G401.6 (cell line): ENCODE results near the gene KRTAP24-1.

ENCODE experiments used
- FAIRE-seq: peaks from 2 replicates; lab custom pipeline; 2012; peaks lifted over from hg19 to GRCh38; lab: Jason Lieb, UNC

The KRTAP24-1 gene

GRCh38 chr21:30282850-30283249 is at the start of gene KRTAP24-1:
Gene KRTAP24-1, minus strand, starts transcription at chr21:30282950. Its CDS starts 18 bp downstream, at chr21:30282932.
- no peak for FAIRE-seq

- no peak for FAIRE-seq
These were observed 46.6 kb upstream of the KRTAP24-1 start for GRCh38 chr21:30329203-30329875.

GRCh38 chr21:30326390-30326789 is 43.6 kb upstream of the KRTAP24-1 start:
- no peak for FAIRE-seq

DNA sequence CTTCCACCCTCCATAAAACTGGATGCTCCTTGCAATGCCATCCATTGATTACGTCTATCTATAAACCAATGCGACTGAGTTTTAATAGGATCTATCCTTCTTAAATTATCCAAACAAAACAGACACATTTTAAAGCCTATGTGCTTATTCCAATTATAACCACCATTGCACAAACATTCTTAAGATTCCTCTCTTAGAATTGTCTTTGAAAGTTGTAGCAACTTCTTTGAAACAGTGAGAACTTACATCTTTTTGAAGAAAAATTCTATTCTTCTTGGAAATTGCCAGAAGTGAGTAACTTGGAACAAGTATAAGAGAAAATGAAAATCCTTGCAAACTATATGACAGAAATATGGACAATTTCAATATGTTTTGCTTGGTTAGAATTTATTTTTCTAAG is 37.5 kb upstream of the KRTAP24-1 start, which contains the start of gene KRTAP26-1:
Gene KRTAP26-1 (minus strand): TSS at position 101 of the 400 bp plus-strand sequence. CDS start 280 bp downstream, outside the sequence.
- FAIRE-seq = no peak

DNA sequence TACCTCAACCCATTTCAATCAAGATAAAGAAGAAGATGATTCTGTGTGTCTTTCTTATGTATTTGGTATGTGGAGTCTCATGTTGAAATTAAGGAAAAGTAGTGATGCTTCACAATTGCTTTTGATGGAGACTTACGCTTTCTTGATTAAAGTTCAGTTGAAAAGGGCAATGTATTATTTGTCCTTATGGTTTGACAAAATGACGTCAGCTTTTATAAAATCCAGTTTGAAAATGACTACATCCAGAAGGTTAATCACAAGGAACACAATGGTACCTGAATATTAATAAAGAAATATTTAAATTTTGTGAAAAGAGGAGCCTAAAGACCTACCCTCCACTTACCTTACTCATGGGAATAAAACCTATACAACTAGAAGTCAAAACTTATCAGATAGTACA is 33.0 kb upstream of the KRTAP24-1 start:
- no peak for FAIRE-seq

GRCh38 chr21:30306884-30307283 is 24.1 kb upstream of the KRTAP24-1 start:
- no peak for FAIRE-seq

DNA sequence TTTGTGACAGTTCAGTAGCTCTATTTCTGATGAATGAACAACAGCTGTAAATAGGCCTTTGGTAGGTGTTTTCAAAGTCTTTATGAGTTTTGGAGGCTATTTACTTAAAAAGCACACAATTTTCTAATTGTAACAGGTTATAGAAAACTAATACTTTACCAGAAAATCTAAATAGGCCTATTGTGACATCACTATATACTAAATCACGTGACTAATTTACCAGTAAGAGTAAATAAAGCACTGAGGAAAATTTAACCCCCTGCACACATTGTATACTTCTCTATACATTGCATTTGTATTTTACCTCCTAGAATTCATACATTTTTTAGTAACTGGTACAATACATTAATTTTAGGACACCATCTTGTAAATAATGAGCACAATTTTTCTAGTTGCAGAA is 22.4 kb upstream of the KRTAP24-1 start:
- no peak for FAIRE-seq

DNA sequence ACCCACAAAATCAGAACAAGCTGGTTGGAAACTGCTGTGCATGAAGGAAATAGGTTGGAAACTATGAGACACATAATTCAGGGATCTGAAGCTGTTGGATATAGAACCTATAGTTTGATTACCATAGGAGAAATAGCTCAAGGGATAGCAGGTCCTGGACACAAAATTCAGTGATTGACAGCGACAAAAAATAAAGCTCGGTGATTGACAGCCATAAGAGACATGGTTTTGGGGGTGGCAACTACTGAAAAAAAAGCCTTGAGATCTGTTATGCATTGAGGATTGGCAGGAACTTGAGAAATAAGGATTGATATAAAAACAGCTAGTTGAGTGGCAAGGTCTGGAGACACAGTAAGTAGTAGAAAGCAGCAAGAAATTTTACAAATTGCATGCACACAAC is 6.5 kb upstream of the KRTAP24-1 start, which contains the start of gene KRTAP25-1:
Gene KRTAP25-1 (minus strand): TSS at position 300 of the 400 bp plus-strand sequence. CDS start 24 bp downstream, at position 276.
- no peak for FAIRE-seq

GRCh38 chr21:30271611-30272010 is 11.1 kb downstream of the KRTAP24-1 start:
- FAIRE-seq = no peak

GRCh38 chr21:30271156-30271555 is 11.6 kb downstream of the KRTAP24-1 start:
- FAIRE-seq = no peak

GRCh38 chr21:30269803-30270530 is 12.8 kb downstream of the KRTAP24-1 start:
- no peak for FAIRE-seq

DNA sequence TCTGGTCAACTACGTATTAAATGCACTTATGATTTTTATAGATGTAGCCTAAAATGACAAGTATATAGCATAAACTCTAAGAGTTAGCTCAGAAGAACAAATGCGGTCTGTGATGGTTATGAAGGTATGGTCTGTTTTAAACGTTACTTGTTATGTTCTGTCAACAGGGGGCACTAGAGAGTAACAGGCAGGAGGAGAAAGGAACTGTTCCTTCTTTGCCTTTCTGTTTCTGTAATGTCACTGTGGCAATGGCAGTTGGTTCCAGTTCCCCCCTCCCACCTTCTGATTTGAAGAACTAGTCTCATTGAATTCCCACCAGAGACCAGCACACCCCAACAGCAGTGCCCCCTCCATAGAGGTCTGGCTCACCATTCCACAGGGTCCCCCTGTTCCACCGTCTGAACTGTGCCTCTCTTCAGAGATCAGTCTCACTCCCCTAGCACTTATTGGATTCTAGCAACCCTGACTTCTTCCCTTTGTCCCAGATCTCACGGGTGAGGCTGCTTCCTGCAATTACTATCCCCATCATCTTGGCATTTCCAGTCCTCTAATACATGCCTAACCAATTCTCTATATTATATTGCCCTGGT is 14.0 kb downstream of the KRTAP24-1 start:
- FAIRE-seq = no peak

DNA sequence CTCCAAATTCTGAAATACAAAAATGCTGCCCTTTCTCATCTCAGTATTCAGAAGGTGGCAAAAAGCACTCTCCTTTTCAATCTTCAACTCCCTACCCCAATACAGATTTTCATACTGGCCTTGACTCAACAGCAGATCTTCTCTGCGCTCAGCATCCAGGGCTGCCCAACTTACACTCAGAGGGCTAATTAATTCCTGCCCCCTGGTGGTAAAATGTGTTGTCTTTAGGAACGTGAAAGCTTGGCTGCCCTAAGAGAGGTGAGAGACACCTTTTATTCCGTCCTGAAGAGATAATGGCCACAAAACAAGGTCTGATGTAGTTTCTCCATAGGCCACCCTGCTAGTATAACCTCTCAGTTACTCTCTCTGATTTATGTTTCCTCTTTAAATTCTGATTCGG is 25.0 kb downstream of the KRTAP24-1 start:
- no peak for FAIRE-seq

DNA sequence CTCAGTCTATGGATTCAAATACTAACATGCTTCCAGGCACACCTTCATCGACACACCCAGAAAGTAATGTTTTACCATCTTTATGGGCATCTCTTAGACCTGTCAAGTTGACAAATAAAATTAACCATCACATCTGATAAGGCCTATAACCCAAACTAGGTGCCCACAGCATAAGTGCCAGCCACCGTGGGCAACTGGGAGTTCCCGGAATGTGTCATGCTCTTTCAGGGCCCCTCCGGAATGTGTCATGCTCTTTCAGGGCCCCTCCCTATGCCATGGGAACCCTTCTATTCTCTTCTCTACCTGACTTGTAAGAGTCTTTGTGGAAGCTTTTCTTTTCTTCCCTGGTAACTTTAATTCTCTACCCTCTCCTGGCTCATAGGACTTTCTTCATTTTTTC is 26.6 kb downstream of the KRTAP24-1 start:
- no peak for FAIRE-seq

DNA sequence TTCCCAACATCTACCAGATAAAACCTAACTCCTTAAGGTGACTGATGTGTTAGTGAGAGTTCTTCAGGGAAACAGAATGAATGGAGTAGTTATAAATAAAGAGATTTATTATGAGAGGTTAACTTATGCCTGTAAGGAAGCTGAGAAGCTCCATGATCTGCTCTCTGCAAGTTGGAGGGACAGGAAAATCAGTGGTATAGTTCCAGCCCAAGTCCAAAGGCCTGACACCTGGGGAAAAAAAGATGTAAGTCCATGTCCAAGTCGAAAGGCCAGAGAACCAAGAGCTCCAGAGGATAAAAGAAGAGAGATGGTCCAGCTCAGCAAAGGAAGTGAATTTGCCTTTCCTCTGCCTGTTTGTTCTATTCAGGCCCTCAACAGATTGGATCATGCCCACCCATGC is 27.1 kb downstream of the KRTAP24-1 start:
- FAIRE-seq = no peak

GRCh38 chr21:30251781-30252180 is 31.0 kb downstream of the KRTAP24-1 start:
- no peak for FAIRE-seq

- no peak for FAIRE-seq
These were observed 32.8 kb downstream of the KRTAP24-1 start for GRCh38 chr21:30249936-30250335.

- FAIRE-seq = no peak
These were observed 33.9 kb downstream of the KRTAP24-1 start for GRCh38 chr21:30248844-30249243.

- no peak for FAIRE-seq
These were observed 37.7 kb downstream of the KRTAP24-1 start for GRCh38 chr21:30245061-30245460.

GRCh38 chr21:30243691-30244090 is 39.1 kb downstream of the KRTAP24-1 start:
- FAIRE-seq = no peak

DNA sequence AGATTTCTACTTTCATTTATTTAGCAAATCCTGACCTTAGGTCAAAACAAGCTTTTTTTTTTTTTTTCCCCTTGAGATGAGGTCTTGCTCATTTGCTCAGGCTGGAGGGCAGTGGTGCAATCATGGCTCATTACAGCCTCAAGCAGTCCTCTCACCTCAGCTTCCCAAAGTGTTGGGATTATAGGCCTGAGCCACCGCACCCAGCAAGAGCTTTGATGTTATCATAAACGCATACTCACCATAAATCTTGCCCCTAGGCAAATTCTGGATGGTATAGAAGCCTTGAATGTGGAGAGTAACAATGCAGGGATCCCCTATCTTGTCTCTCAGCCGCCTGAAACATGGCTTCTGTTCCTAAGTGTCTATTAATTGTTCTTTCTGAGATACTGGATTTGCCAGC is 42.1 kb downstream of the KRTAP24-1 start:
- FAIRE-seq = no peak

- FAIRE-seq = no peak
These were observed 44.6 kb downstream of the KRTAP24-1 start for GRCh38 chr21:30238168-30238567.

GRCh38 chr21:30234643-30235042 is 48.1 kb downstream of the KRTAP24-1 start:
- FAIRE-seq = no peak
